Stimulated activated CD4-positive, alpha-beta T cell treated with anti-CD3 and anti-CD28 coated beads, Interleukin-2, amount 100 ng/mL, for 4 hours (primary cell): Measurements from ENCODE around the gene PLAAT4.
"Not testable (repeated sequence)": the region's sequence is repeated elsewhere in the genome, so short reads cannot be mapped to it uniquely, and the experiment has no call there.

Experiments used
- DNase-seq: peaks from one replicate; pipeline ENCODE4 v3.0.0-alpha.2; 2020; ENCODE audit warnings: low read depth

PLAAT4 gene

GRCh38 chr11:63572026-63572688, 35.5 kb downstream of the PLAAT4 start:
- DNase-seq, result no peak

DNA sequence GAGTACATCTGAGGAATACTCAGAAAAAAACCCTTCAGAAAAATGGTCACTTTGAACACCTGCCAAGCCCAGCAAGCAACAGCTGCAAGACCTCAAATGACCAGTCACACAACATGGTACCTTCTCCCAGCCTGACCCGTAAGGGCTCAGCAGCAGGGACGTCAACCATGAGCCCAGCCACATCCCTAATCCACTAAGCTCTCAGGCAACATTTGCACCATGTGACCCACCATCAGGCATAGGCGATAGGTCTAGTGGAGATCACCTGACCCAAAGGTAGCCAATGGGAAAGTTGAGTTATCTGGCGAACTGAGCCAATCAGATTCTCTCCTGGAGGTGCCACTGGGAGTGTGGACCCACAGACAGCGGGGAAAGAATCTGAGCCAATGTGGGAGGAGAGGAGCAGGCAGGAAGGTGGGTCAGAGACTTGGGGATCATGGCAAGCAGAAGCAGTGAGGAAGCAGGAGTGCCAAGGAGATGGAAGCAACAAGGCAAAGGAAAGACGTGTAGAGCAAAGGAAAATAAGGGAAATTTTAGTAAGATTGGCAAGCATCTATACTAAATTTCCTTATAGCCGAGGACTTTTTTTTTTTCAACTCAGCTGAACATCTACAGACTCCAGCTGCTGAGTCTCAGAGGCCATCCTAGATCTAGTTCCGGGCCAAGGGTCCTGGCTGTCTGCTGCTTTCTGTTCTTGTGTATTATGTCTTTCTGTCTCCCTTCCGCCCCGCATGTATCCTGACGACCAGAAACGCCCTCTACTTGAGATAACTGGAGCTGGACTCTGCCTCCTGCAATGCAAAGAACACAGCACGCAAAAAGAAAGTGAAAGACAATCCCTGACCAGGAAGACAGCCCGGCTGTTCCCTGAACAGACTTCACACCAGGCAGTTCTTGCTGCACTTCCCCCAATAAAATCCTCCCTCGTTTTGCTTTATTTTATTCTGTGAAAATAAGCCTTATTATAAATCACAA, 37.6 kb downstream of the PLAAT4 start:
- no peak for DNase-seq

GRCh38 chr11:63574856-63575602, 38.4 kb downstream of the PLAAT4 start:
- no peak for DNase-seq

DNA sequence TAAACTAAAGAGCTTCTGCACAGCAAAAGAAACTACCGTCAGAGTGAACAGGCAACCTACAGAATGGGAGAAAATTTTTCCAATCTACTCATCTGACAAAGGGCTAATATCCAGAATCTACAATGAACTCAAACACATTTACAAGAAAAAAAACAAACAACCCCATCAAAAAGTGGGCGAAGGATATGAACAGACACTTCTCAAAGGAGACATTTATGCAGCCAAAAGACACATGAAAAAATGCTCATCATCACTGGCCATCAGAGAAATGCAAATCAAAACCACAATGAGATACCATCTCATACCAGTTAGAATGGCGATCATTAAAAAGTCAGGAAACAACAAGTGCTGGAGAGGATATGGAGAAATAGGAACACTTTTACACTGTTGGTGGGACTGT, 42.3 kb downstream of the PLAAT4 start:
- not testable (repeated sequence) for DNase-seq

DNA sequence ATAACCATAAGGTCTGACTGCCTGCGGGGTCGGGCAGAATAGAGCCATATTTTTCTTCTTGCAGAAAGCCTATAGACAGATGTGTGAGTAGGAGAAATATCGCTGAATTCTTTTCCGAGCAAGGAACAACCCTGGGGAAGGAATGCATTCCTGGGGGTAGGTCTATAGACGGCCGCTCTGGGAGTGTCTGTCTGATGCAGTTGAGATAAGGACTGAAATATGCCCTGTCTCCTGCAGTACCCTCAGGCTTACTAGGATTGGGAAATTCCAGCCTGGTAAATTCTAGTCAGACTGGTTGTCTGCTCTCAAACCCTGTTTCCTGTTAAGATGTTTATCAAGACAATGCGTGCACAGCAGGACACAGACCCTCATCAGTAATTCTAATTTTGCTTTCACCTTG, 44.6 kb downstream of the PLAAT4 start:
- DNase-seq, result not testable (repeated sequence)

DNA sequence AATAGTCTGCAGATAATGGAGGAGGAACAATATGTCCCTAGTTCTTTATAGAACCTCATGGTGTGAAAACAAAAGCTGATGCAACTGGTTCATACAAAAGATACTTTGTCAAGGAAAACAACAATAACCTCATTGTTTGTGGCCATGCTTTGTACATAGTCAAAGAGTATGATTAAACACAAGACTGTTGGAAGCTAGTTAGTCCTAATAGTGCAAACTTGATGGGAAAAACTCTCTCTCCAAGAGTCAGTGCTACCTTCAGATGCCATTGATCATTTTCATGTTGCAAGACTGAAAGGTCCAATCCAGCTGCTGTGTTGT, 46.7 kb downstream of the PLAAT4 start:
- no peak for DNase-seq

DNA sequence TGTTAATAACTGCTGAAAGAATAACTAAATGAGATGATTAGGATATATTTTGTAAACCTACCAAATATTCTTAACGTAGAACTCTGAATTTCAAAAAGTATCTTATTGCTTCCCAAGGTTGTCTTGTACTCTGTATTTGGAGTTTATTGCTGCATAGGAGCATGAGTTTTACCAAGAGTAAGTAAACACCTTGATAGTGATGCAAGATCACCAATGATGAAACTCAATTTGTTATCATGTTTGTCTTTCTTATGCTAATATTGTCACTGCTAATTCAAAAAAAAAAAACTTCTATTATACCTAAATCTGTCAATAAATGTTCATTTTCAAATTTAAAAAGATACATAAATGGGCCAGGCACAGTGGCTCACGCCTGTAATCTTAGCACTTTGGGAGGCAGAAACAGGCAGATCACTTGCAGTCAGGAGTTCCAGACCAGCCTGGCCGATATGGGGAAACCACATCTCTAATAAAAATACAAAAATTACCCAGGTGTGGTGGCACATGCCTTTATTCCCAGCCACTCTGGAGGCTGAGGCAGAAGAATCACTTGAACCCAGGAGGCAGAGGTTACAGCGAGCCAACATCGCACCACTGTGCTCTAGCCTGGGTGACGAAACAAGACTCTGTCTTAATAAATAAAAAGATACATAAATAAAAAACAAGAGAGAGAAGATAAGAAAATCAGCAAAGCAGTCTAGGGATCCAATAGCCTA, 50.0 kb downstream of the PLAAT4 start:
- no peak for DNase-seq

DNA sequence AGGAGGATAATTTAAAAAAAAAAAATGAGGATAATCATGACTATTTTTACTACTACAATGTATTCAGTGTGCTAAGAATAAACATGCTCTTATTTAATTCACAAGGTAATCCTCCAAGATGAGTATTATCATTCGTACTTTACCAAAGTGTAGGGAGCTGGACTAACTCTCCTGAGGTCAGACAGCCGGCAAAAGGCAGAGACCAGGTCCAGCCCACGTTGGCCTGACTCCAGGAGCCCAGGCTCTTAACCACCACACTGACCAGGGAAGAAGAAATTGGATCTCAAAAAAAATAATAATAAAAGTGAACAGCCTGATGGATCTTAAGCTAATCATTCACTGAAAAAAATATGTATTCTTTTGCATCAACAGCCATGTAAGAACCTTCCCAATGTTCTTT, 52.4 kb downstream of the PLAAT4 start:
- DNase-seq, result no peak

DNA sequence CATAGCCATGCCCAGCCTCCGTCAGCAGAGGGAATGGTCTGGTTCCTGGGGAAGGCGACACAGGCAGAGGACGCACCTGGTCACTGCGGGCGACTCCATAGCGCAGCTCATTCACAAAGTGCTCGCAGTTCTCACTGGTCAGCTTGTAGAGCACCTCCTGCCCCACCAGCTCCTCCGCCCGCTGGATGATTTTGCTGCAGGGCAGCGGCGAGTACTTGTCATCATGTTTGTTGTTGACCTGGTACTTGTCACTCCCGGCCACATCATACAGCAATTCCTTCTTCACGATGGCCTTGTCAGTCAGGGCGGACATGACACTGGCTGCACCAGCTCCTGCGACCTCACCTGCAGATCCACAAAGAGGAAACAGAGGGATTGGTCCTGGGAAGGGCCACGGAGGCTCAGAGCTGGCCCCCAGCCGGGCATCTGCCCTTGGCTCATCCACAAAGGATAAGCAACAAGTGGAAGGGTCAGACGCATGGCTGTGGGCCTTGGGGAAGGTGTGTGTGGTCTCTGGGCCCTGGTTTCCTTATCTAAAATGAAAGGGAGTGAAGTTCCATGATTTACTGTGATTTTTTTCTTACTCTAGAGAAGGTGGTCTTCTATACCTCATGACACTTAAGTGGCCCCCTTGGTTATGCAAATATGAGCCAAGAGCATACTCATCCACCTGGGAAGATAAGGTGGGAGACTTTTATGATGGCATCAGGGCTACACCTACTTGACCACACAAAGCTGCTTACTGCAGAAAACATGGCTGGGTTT, 53.6 kb downstream of the PLAAT4 start:
- DNase-seq, result no peak

- DNase-seq, result no peak
These were observed 56.4 kb downstream of the PLAAT4 start for GRCh38 chr11:63592975-63593395.

- no peak for DNase-seq
These were observed 58.7 kb downstream of the PLAAT4 start for GRCh38 chr11:63595296-63595695.
